ENCODE results near the gene TSPEAR. TPM values are rescaled to one million over a fixed set of nuclear protein-coding genes. Genes with fewer than 3 reads are reported as not detected.

TSPEAR gene
- total RNA-seq, 1 experiment from 2014 or later, result not detected

GRCh38 chr21:44606495-44606894 lies 104.9 kb downstream of the TSPEAR start:
- Histone ChIP-seq H3K36me3 (ENCODE audit: control insufficient read depth, insufficient read depth, low read length) (no peaks in the 10 kb centered on the region), H3K4me3 (ENCODE audit: low read depth in 2 of 2, low read length in 2 of 2) (no peak overlapping the region), H3K27ac (ENCODE audit: low read length) (no peak overlapping the region), H3K4me1 (ENCODE audit: control insufficient read depth, insufficient read depth, low read length) (no peaks in the 10 kb centered on the region; the same call in 1 of the 2 replicates), H3K9me3 (ENCODE audit: control insufficient read depth, insufficient read depth, low read depth, low read length) (peaks cover 3% of the 10 kb centered on the region; the same call in 1 of the 2 replicates), H3K27me3 (ENCODE audit: control insufficient read depth, insufficient read depth, low read length) (no peaks in the 10 kb centered on the region)
- no peak for TF ChIP-seq POLR2AphosphoS5 (IDR thresholded peaks at IDR 0.05; ENCODE audit: low read depth, low read length)
- in situ Hi-C loops (cut with HindIII; ENCODE audit: low pct_unique_long_range_greater_than_20kb, low sequenced_read_pairs), result no loop called here
- DNase-seq (ENCODE audit: low read depth, low spot score) (no peak), ATAC-seq (no peak)
- ChIA-PET POLR2A (no interaction called here), CTCF (no interaction called here)
- intact Hi-C loops (cut with micrococcal nuclease; ENCODE audit: unreplicated experiment), result no loop called here
- no TSS peak for BruUV-seq (replicated peaks)

- CTCF ChIA-PET, result no interaction called here
- POLR2A ChIA-PET, result no interaction called here
- H3K27ac ChIP-seq (ENCODE audit: low read length), result no peak overlapping the region
- no peaks in the 10 kb centered on the region; the same call in 1 of the 2 replicates for H3K4me1 ChIP-seq (ENCODE audit: control insufficient read depth, insufficient read depth, low read length)
- TF ChIP-seq POLR2AphosphoS5 (IDR thresholded peaks at IDR 0.05; ENCODE audit: low read depth, low read length), result no peak
- TF ChIP-seq TCF7L2 (IDR thresholded peaks at IDR 0.05; ENCODE audit: low read depth, low read length), result no peak
- no peak for TF ChIP-seq REST (IDR thresholded peaks at IDR 0.05; ENCODE audit: insufficient read depth in 1 of 2, low read depth in 2 of 2, low read length in 1 of 2)
- TF ChIP-seq CTCF (IDR thresholded peaks at IDR 0.05), result no peak
- no peak for TF ChIP-seq SIN3A (IDR thresholded peaks at IDR 0.05; ENCODE audit: borderline replicate concordance, insufficient read depth, low read depth, low read length)
- no peaks in the 10 kb centered on the region for H3K9me3 ChIP-seq (ENCODE audit: control insufficient read depth, insufficient read depth, low read depth, low read length)
- H3K27me3 ChIP-seq (ENCODE audit: control insufficient read depth, insufficient read depth, low read length), result no peaks in the 10 kb centered on the region
- H3K36me3 ChIP-seq (ENCODE audit: control insufficient read depth, insufficient read depth, low read length), result no peaks in the 10 kb centered on the region
- ATAC-seq, result no peak
- DNase-seq (ENCODE audit: low read depth, low spot score), result no peak
- H3K4me3 ChIP-seq (ENCODE audit: low read depth in 2 of 2, low read length in 2 of 2), result no peak overlapping the region
- intact Hi-C loops (cut with micrococcal nuclease; ENCODE audit: unreplicated experiment), result no loop called here
- no TSS peak for BruUV-seq (replicated peaks)
- in situ Hi-C loops (cut with HindIII; ENCODE audit: low pct_unique_long_range_greater_than_20kb, low sequenced_read_pairs), result no loop called here
Observed at GRCh38 chr21:44603911-44604310, 107.5 kb downstream of the TSPEAR start.

GRCh38 chr21:44603109-44603875 lies 108.1 kb downstream of the TSPEAR start:
- H3K4me1 ChIP-seq (ENCODE audit: control insufficient read depth, insufficient read depth, low read length), result no peaks in the 10 kb centered on the region; the same call in 1 of the 2 replicates
- no peak for ATAC-seq
- TF ChIP-seq TCF7L2 (IDR thresholded peaks at IDR 0.05; ENCODE audit: low read depth, low read length) (no peak), SIN3A (IDR thresholded peaks at IDR 0.05; ENCODE audit: borderline replicate concordance, insufficient read depth, low read depth, low read length) (no peak), CTCF (IDR thresholded peaks at IDR 0.05) (no peak), POLR2AphosphoS5 (IDR thresholded peaks at IDR 0.05; ENCODE audit: low read depth, low read length) (no peak), REST (IDR thresholded peaks at IDR 0.05; ENCODE audit: insufficient read depth in 1 of 2, low read depth in 2 of 2, low read length in 1 of 2) (no peak)
- BruUV-seq (replicated peaks), result no TSS peak
- H3K27me3 ChIP-seq (ENCODE audit: control insufficient read depth, insufficient read depth, low read length), result no peaks in the 10 kb centered on the region
- no peak overlapping the region for H3K4me3 ChIP-seq (ENCODE audit: low read depth in 2 of 2, low read length in 2 of 2)
- H3K9me3 ChIP-seq (ENCODE audit: control insufficient read depth, insufficient read depth, low read depth, low read length), result no peaks in the 10 kb centered on the region
- no peaks in the 10 kb centered on the region for H3K36me3 ChIP-seq (ENCODE audit: control insufficient read depth, insufficient read depth, low read length)
- CTCF ChIA-PET, result no interaction called here
- POLR2A ChIA-PET, result no interaction called here
- no peak for DNase-seq (ENCODE audit: low read depth, low spot score)
- in situ Hi-C loops (cut with HindIII; ENCODE audit: low pct_unique_long_range_greater_than_20kb, low sequenced_read_pairs), result no loop called here
- H3K27ac ChIP-seq (ENCODE audit: low read length), result no peak overlapping the region
- intact Hi-C loops (cut with micrococcal nuclease; ENCODE audit: unreplicated experiment), result no loop called here
